Neutrophil (primary cell): ENCODE measurements around the gene FRAT2.
A peak's percentile ranks its signal among the peaks of the same experiment; 100 is the strongest.

ENCODE experiments used
- H3K27ac ChIP-seq: fragments of 200-600 bp; sonication (generic); 2 replicates; pipeline ENCODE4 v1.5.1; 2016; ENCODE audit warnings: mild to moderate bottlenecking, moderate library complexity
- H3K27me3 ChIP-seq: fragments of 200-600 bp; sonication (generic); 2 replicates; pipeline ENCODE4 v1.6.0; 2016; ENCODE audit warnings: mild to moderate bottlenecking
- H3K36me3 ChIP-seq: fragments of 200-600 bp; sonication (generic); 2 replicates; pipeline ENCODE4 v1.5.1; 2017
- H3K4me1 ChIP-seq, 2 experiments: fragments of 200-600 bp in 1 of 2; sonication (generic) in 1 of 2; 1 replicate in 1 of 2; 2 replicates in 1 of 2; pipeline versions ENCODE4 v1.5.1 to v1.6.1; 2013 to 2016; ENCODE audit warnings: low read depth in 1 of 2, low read length in 1 of 2, mild to moderate bottlenecking in 1 of 2, moderate library complexity in 1 of 2; ENCODE audit not compliant: control insufficient read depth in 1 of 2, insufficient read depth in 1 of 2
- H3K4me3 ChIP-seq, 2 experiments: fragments of 200-600 bp in 1 of 2; sonication (generic) in 1 of 2; 1 replicate in 1 of 2; 2 replicates in 1 of 2; pipeline ENCODE4 v1.5.1; 2013 to 2016; ENCODE audit warnings: low read depth in 1 of 2, low read length in 1 of 2, mild to moderate bottlenecking in 1 of 2, moderate library complexity in 1 of 2
- H3K9me3 ChIP-seq: fragments of 200-600 bp; sonication (generic); 2 replicates; pipeline ENCODE4 v1.5.1; 2016
- TF ChIP-seq, protein P1 (sequence below): fragments of 200-600 bp; sonication (generic); IDR thresholded peaks from 2 replicates; pipeline ENCODE4 v1.5.1; 2016; ENCODE audit warnings: antibody characterized with exemption

FRAT2 gene

DNA sequence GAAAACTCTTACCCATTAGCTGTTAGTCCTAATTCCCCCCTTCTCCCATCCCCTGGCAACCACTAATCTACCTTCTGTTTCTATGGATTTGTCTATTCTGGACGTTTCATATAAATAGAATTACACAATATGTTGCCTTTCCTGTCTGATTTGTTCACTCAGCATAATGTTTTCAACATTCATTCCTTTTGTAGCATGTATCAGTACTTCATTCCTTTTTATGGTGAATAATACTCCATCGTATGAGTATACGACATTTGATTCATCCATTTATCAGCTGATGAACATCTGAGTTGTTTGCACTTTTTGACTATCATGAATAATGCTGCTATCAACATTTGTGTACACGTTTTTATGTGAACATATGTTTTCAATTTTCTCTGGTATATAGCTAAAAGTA, 19.9 kb downstream of the FRAT2 start:
- no peaks in the 10 kb centered on the region for H3K36me3 ChIP-seq
- H3K27ac ChIP-seq, result peak overlapping the region; percentile 100
- no peaks in the 10 kb centered on the region for H3K27me3 ChIP-seq
- peak overlapping the region in 1 of 2 experiments; percentile 27 for H3K4me3 ChIP-seq
- peaks cover 44% of the 10 kb centered on the region in 2 experiments for H3K4me1 ChIP-seq
- TF ChIP-seq, protein P1, sequence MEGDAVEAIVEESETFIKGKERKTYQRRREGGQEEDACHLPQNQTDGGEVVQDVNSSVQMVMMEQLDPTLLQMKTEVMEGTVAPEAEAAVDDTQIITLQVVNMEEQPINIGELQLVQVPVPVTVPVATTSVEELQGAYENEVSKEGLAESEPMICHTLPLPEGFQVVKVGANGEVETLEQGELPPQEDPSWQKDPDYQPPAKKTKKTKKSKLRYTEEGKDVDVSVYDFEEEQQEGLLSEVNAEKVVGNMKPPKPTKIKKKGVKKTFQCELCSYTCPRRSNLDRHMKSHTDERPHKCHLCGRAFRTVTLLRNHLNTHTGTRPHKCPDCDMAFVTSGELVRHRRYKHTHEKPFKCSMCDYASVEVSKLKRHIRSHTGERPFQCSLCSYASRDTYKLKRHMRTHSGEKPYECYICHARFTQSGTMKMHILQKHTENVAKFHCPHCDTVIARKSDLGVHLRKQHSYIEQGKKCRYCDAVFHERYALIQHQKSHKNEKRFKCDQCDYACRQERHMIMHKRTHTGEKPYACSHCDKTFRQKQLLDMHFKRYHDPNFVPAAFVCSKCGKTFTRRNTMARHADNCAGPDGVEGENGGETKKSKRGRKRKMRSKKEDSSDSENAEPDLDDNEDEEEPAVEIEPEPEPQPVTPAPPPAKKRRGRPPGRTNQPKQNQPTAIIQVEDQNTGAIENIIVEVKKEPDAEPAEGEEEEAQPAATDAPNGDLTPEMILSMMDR, result no peak
- H3K9me3 ChIP-seq, result no peaks in the 10 kb centered on the region

DNA sequence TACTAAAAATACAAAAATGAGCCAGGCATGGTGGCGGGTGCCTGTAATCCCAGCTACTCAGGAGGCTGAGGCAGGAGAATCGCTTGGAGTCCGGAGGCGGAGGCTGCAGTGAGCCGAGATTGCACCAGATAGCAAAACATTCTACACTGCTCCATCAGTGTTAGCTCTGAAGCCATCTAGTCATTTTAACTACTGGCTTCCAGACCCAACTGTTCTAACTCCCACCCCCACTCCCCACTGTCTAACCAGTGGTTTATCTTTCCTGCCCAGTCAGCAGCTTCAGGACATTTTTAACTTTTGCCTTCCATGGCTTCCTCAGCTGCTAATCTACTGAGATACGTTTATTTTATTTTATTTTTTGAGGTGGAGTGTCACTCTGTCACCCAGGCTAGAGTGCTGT, 21.6 kb downstream of the FRAT2 start:
- H3K27ac ChIP-seq, result no peak overlapping the region
- no peaks in the 10 kb centered on the region for H3K27me3 ChIP-seq
- H3K9me3 ChIP-seq, result no peaks in the 10 kb centered on the region
- peaks cover 41 to 42% of the 10 kb centered on the region in 2 experiments for H3K4me1 ChIP-seq
- no peak overlapping the region for H3K4me3 ChIP-seq
- no peaks in the 10 kb centered on the region for H3K36me3 ChIP-seq
- TF ChIP-seq, protein P1, result no peak

DNA sequence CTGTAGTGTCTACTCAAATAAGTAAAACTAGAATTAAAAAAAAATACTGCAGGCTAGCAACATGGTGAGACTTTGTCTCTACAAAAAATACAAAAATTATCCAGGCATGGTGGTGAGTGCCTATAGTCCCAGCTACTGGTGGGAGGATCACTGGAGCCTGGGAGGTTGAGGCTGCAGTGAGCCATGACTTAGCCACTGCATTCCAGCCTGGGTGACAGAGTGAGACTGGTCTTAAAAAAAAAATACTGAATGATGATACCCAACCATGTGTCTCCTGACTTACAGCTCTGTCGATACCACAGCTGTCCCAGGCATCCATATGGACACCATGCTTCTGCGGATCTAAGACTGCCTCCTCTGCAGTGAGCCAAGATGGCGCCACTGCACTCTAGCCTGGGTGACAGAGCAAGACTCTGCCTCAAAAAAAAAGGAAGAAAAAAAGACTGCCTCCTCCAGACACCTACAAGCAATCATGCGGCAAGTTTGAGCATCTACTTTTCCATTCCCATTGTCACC, 23.4 kb downstream of the FRAT2 start:
- Histone ChIP-seq H3K27ac (no peak overlapping the region), H3K9me3 (no peaks in the 10 kb centered on the region), H3K27me3 (no peaks in the 10 kb centered on the region), H3K4me3 (no peak overlapping the region), H3K36me3 (no peaks in the 10 kb centered on the region), H3K4me1 (peaks cover 24 to 25% of the 10 kb centered on the region in 2 experiments)
- TF ChIP-seq, protein P1, result no peak

DNA sequence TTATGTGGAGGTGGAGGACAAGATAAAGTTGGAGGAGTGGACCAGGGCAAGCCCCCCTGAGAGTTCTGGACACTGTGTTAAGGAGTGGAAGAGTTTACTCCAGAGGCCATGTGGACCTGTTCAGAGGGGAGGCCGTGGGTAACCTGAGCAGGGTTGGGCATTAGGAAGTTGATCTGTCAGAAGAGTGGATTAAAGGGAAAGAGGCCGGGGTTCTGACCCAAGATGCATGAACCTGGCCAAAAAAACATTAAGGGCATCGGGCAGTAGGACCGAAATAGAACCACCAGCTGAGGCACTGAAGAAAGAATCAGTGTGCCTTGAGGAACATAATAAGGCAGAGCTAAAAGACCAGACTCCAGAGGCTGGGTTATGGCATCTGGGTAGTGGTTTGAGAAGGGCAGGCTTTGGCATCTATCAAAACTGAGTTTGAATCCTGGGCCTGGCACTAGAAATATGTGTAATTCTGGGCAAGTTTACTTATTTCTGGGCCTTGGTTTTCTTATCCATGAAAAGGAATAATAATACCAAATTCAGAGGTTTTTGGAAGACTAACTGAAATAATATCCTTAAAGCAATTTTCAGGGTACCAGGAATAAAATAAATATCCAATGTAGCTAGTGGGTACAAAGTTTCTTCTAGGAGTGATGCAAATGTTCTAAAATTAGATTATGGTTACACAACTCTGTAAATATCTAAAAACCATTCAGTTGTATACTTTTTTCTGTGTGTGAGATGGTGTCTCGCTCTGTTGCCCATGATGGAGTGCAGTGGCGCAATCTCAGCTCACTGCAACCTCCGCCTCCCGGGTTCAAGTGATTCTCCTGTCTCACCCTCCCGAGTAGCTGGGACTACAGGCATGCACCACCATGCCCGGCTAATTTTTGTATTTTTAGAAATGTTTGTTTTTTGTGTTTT, 26.4 kb downstream of the FRAT2 start:
- H3K4me3 ChIP-seq, result no peak overlapping the region
- no peaks in the 10 kb centered on the region for H3K27me3 ChIP-seq
- TF ChIP-seq, protein P1, result no peak
- no peaks in the 10 kb centered on the region for H3K4me1 ChIP-seq
- no peaks in the 10 kb centered on the region for H3K9me3 ChIP-seq
- H3K36me3 ChIP-seq, result no peaks in the 10 kb centered on the region
- no peak overlapping the region for H3K27ac ChIP-seq

DNA sequence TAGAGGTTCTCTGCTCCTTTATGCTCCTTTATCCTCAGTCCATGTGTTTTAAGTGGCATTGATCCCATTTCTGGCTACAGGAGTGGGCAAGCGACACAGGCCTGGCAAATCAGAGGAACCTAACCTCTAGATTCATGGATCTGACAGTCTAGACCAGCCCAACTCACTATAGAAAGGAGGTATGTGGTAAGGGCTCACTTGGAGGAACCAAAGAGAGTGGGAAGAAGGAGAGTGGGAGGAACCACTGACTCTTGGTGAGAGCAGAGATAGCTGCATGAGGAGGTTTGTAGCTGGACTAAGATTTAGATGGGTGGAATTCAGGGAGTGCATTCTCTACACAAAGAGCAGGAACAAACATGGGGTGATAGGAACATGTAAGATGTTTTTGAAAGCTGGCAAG, 27.1 kb downstream of the FRAT2 start:
- Histone ChIP-seq H3K36me3 (no peaks in the 10 kb centered on the region), H3K4me1 (no peaks in the 10 kb centered on the region), H3K4me3 (no peak overlapping the region), H3K27me3 (no peaks in the 10 kb centered on the region), H3K9me3 (no peaks in the 10 kb centered on the region), H3K27ac (no peak overlapping the region)
- TF ChIP-seq, protein P1, result no peak
